Measurements from ENCODE around the gene NARF. TPM values are rescaled to one million over a fixed set of nuclear protein-coding genes. Genes with fewer than 3 reads are reported as not detected.

NARF gene
- total RNA-seq, 1 experiment from 2014 or later: 59.5 TPM

DNA sequence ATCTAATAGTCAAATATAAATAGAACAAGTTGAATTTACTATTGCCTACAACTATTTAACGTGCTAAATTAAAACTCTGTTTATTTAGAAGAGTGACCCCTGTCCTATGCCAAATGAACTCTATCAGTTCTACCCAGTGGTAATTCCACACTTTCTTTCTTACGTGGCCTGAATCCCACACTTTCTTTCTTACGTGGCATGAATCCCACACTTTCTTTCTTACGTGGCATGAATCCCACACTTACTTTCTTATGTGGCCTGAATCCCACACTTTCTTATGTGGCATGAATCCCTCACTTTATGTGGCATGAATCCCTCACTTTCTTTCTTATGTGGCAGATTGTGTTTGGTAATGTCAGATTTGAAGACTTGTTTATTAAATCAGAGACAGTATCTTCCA lies 67.2 kb downstream of the NARF start:
- no TSS peak for BruUV-seq (replicated peaks)

DNA sequence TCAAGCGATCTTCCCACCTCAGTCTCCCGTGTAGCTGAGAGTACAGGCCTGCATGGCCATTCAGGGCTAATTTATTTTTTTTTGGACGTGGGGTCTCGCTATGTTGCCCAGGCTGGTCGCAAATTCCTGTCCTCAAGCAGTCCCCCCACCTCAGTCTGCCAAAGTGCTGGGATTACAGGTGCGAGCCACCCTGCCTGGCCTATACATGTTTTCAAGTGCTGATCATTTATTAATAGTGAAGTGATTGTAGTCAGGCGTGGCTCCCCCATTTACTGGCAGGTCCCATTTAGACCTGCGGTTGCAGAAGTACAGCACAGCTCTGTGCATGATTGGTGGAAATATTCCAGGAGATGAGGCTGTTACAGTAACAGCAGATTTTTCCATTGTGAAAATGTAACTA lies 69.4 kb downstream of the NARF start:
- BruUV-seq (replicated peaks): no TSS peak
- peaks cover 100% of the 10 kb centered on the region for H3K79me2 ChIP-seq (ENCODE audit: low read length)
- H3K4me2 ChIP-seq (ENCODE audit: low read length): peak overlapping the region; percentile 75; the same call in 1 of the 2 replicates
- no peak overlapping the region for H2AFZ ChIP-seq (ENCODE audit: low read length)
- no peaks in the 10 kb centered on the region for H3K36me3 ChIP-seq (ENCODE audit: low read depth, low read length)
- CTCF ChIA-PET: interaction anchor here (0.6 to 0.7 kb wide), 2 partner anchors 26 to 230 kb away, joined by 3 to 4 read pairs; no protein-coding TSS in a partner anchor
- H3K9me2 ChIP-seq (replicated peaks; ENCODE audit: low read length): no peaks in the 10 kb centered on the region
- ATAC-seq: no peak
- H3K4me3 ChIP-seq (ENCODE audit: low read length): no peak overlapping the region
- H3K9me3 ChIP-seq (ENCODE audit: low read length): no peaks in the 10 kb centered on the region
- no peak for DNase-seq
- no peak overlapping the region for H3K27ac ChIP-seq (ENCODE audit: low read length)
- TF ChIP-seq EZH2phosphoT487 (IDR thresholded peaks at IDR 0.05; ENCODE audit: borderline replicate concordance, low read length) (no peak), EZH2 (IDR thresholded peaks at IDR 0.05; ENCODE audit: low read length, unreplicated experiment) (no peak)
- TF ChIP-seq, protein P1, sequence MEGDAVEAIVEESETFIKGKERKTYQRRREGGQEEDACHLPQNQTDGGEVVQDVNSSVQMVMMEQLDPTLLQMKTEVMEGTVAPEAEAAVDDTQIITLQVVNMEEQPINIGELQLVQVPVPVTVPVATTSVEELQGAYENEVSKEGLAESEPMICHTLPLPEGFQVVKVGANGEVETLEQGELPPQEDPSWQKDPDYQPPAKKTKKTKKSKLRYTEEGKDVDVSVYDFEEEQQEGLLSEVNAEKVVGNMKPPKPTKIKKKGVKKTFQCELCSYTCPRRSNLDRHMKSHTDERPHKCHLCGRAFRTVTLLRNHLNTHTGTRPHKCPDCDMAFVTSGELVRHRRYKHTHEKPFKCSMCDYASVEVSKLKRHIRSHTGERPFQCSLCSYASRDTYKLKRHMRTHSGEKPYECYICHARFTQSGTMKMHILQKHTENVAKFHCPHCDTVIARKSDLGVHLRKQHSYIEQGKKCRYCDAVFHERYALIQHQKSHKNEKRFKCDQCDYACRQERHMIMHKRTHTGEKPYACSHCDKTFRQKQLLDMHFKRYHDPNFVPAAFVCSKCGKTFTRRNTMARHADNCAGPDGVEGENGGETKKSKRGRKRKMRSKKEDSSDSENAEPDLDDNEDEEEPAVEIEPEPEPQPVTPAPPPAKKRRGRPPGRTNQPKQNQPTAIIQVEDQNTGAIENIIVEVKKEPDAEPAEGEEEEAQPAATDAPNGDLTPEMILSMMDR (conservative IDR thresholded peaks at IDR 0.05; ENCODE audit: low read depth, low read length): no peak
- H3F3A ChIP-seq (ENCODE audit: low read length, unreplicated experiment): peaks cover 18% of the 10 kb centered on the region
- no peaks in the 10 kb centered on the region for H3K27me3 ChIP-seq (ENCODE audit: low read length)
- intact Hi-C loops (cut with micrococcal nuclease): loop anchor here (2.0 to 10.0 kb wide), 3 partner anchors 33 to 173 kb away; partner anchors contain the start of genes NARF and TEX19
- peaks cover 71% of the 10 kb centered on the region for H4K20me1 ChIP-seq (ENCODE audit: low read length)
- H3K9ac ChIP-seq (ENCODE audit: low read length): no peak overlapping the region
- POLR2A ChIA-PET (ENCODE audit: unreplicated experiment): no interaction called here
- peaks cover 50% of the 10 kb centered on the region for H3K4me1 ChIP-seq (ENCODE audit: insufficient read depth, low read length)

More for the DNA sequence above, 67.2 kb downstream of the NARF start:
- Histone ChIP-seq H3K9me2 (replicated peaks; ENCODE audit: low read length) (no peaks in the 10 kb centered on the region), H3K4me3 (ENCODE audit: low read length) (no peak overlapping the region), H2AFZ (ENCODE audit: low read length) (no peak overlapping the region), H4K20me1 (ENCODE audit: low read length) (peaks cover 73% of the 10 kb centered on the region), H3K36me3 (ENCODE audit: low read depth, low read length) (no peaks in the 10 kb centered on the region), H3K9ac (ENCODE audit: low read length) (no peak overlapping the region), H3K27ac (ENCODE audit: low read length) (no peak overlapping the region), H3K4me1 (ENCODE audit: insufficient read depth, low read length) (peaks cover 44% of the 10 kb centered on the region), H3K79me2 (ENCODE audit: low read length) (peaks cover 100% of the 10 kb centered on the region), H3F3A (ENCODE audit: low read length, unreplicated experiment) (peaks cover 10% of the 10 kb centered on the region), H3K27me3 (ENCODE audit: low read length) (no peaks in the 10 kb centered on the region), H3K4me2 (ENCODE audit: low read length) (no peak overlapping the region), H3K9me3 (ENCODE audit: low read length) (no peaks in the 10 kb centered on the region)
- no peak for ATAC-seq
- ChIA-PET POLR2A (ENCODE audit: unreplicated experiment) (no interaction called here), CTCF (no interaction called here)
- intact Hi-C loops (cut with micrococcal nuclease): loop anchor here (10.0 kb wide), 1 partner anchor 171 kb away; the partner anchor contains the start of gene TEX19
- TF ChIP-seq EZH2 (IDR thresholded peaks at IDR 0.05; ENCODE audit: low read length, unreplicated experiment): no peak
- TF ChIP-seq, protein P1 (conservative IDR thresholded peaks at IDR 0.05; ENCODE audit: low read depth, low read length): no peak
- TF ChIP-seq EZH2phosphoT487 (IDR thresholded peaks at IDR 0.05; ENCODE audit: borderline replicate concordance, low read length): no peak
- DNase-seq: no peak
